Stimulated activated CD4-positive, alpha-beta T cell treated with anti-CD3 and anti-CD28 coated beads, TNF-alpha, amount 100 ng/mL, for 1 hour (primary cell): ENCODE measurements around the gene FGF4.

Source experiments
- DNase-seq, 3 donors: peaks; one replicate each; pipeline ENCODE4 v3.0.0-alpha.2; 2020; ENCODE audit warnings: low read depth in 3 of 3, low spot score in 1 of 3

Gene FGF4

GRCh38 chr11:69729252-69729651, 45.9 kb downstream of the FGF4 start:
- no peak for DNase-seq

DNA sequence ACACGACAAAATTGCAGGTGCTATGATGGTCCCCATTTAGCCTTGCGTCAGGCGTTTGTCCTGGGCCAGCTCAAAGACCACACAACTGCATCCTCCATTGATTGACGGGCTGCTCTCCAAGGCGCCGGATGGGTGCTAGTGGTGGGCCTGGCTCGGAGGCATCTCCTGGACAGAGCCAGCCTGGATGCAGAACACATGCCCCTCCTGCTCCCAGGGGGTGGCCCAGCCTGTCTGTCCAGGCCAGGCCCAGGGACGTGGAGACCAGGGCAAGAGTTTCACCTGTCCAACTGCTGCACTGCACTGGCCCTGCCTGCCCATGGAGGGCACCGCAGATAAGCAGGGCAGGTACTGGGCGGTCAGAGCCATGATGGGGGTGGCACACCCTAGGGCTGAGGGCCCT, 47.9 kb downstream of the FGF4 start:
- no peak for DNase-seq

DNA sequence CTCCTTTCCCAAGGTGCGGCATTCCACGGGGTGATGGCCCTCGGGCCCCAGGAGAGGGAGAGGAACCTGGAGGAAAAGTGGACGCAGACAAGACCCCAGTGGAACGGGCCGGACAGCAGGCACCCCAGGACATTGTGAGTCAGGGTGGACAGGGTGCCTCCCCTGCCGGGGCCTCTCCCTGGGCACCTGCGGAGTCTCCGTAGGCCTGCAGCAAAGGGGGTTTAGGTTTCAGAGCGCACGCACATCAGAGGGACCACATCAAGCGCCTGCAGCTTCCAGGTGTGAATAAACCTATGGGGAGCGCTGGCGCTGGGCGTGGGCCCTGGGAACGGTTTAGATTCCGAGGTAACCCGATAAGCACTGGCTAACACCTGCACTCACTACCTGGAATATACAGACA, 48.7 kb downstream of the FGF4 start:
- no peak for DNase-seq

DNA sequence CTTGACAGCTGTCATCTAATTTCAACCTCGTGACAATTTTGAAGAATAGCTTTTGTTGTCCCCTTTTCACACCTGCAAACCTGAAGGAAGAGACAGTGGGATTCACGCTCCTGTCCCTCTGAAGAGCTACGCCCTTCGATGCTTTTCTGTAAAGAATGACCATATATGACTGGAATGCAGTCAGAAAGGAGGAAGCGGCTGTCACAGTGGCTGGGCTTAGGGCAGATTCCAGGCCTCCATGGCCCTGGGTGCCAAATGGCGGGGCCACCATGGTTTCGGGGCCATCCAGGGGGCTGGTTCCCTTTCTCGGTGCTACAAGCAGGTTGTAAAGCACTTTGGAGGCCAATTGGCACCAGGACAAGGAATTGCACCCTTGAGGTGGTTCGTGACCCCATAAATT, 49.1 kb downstream of the FGF4 start:
- no peak for DNase-seq

- DNase-seq = no peak
Observed at GRCh38 chr11:69721745-69722144, 53.4 kb downstream of the FGF4 start.

DNA sequence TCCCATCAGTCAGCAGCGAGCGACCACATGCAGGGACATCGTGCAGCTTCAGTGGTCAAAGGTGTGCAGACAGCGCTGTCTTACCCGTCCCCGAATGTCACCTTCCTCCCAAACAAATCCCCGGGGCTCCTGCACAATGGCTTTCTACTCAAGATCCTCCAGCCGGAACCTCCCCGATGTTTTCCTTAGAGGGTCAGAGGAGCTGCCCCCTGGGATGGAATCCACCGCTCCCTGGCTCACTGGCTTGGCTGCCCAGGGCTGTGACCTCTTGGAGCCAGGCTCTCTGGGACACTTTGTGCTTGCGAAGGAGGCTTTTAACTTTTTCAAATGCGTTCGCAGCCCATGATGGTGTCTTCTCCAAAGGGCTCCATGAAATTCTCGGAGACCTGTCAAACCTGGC, 54.0 kb downstream of the FGF4 start:
- DNase-seq = no peak
